HCT116 (cell line): ENCODE measurements around the gene PEMT. TPM values are rescaled to one million over a fixed set of nuclear protein-coding genes. Genes with fewer than 3 reads are reported as not detected.

Source experiments
- ATAC-seq: fragments of 200-7000 bp; cut with Tn5 transposase; 2 replicates; pipeline ENCODE4 v1.9.1; 2020; ENCODE audit warnings: mild to moderate bottlenecking, moderate library complexity
- BruUV-seq: library from RNA; stranded (reverse); fragments of 400-500 nt; replicated peaks from 2 replicates; lab custom pipeline; 2021; lab: Mats Ljungman, UMichigan
- CTCF ChIA-PET: fragments of 300-600 bp; sonication (Branson Sonifier 250); formaldehyde crosslinking; loops from one replicate; lab custom pipeline; 2021; ENCODE audit warnings: antibody characterized with exemption; lab: Charles Lee
- POLR2A ChIA-PET: fragments of 300-600, 350-600 bp; sonication (Branson Sonifier 250); formaldehyde crosslinking; loops from one replicate; lab custom pipeline; 2021; ENCODE audit warnings: antibody characterized with exemption; lab: Charles Lee
- RAD21 ChIA-PET, 2 experiments: fragments of 300-600 bp; sonication (Branson Sonifier 250); formaldehyde crosslinking; loops; one replicate each; lab custom pipeline; 2023; ENCODE audit warnings: low total read pairs in 2 of 2; ENCODE audit not compliant: uncharacterized antibody in 2 of 2, unreplicated experiment in 2 of 2, low non-redundant PET in 1 of 2; lab: Charles Lee
- DNase-seq: peaks from one replicate; pipeline ENCODE4 v3.0.0-alpha.2; 2010; ENCODE audit warnings: low read depth, low spot score
- H2AFZ ChIP-seq: fragments of 200-600 bp; shearing (Covaris generic), sonication (generic); 2 replicates; pipeline ENCODE4 v1.6.1; 2017; ENCODE audit warnings: low read depth, mixed run types, mixed read lengths, antibody characterized with exemption, low read length; ENCODE audit not compliant: poor library complexity, severe bottlenecking
- H3K27ac ChIP-seq: 2 replicates; pipeline ENCODE4 v1.5.1; 2012; ENCODE audit warnings: low read depth, low read length
- H3K27me3 ChIP-seq: fragments of 200-600 bp; sonication (generic); 2 replicates; pipeline ENCODE4 v1.6.1; 2016; ENCODE audit warnings: mixed run types, low read length, mixed read lengths; ENCODE audit not compliant: insufficient read depth
- H3K36me3 ChIP-seq, 2 experiments: fragments of 200-500 bp in 1 of 2; fragments of 200-600 bp in 1 of 2; sonication (Bioruptor generic) in 1 of 2; sonication (generic) in 1 of 2; 2 replicates each; pipeline versions ENCODE4 v1.5.1 to v1.6.1; 2014 to 2016; ENCODE audit warnings: low read length in 2 of 2, inconsistent platforms in 1 of 2, mixed read lengths in 1 of 2, mixed run types in 1 of 2; ENCODE audit not compliant: insufficient read depth in 2 of 2, control insufficient read depth in 1 of 2
- H3K4me1 ChIP-seq, 2 experiments: fragments of 200-600 bp in 1 of 2; sonication (generic) in 1 of 2; 2 replicates each; pipeline versions ENCODE4 v1.5.1 to v1.6.1; 2012 to 2017; ENCODE audit warnings: low read length in 2 of 2, inconsistent platforms in 1 of 2, mild to moderate bottlenecking in 1 of 2, mixed read lengths in 1 of 2, mixed run types in 1 of 2, moderate library complexity in 1 of 2; ENCODE audit not compliant: insufficient read depth in 2 of 2, control insufficient read depth in 1 of 2
- H3K4me2 ChIP-seq: fragments of 200-600 bp; sonication (generic); 2 replicates; pipeline ENCODE4 v1.6.1; 2017; ENCODE audit warnings: mixed run types, low read length, mixed read lengths
- H3K4me3 ChIP-seq, 2 experiments: fragments of 200-600 bp in 1 of 2; sonication (generic) in 1 of 2; replicated peaks in 1 of 2; 2 replicates each; pipeline ENCODE4 v1.5.1; 2011 to 2016; ENCODE audit warnings: low read length in 2 of 2, control low read depth in 1 of 2, low read depth in 1 of 2, mild to moderate bottlenecking in 1 of 2, mixed read lengths in 1 of 2, mixed run types in 1 of 2
- H3K79me2 ChIP-seq: fragments of 200-600 bp; sonication (generic); 2 replicates; pipeline ENCODE4 v1.6.1; 2017; ENCODE audit warnings: mild to moderate bottlenecking, mixed run types, low read length, moderate library complexity, mixed read lengths; ENCODE audit not compliant: insufficient read depth
- H3K9ac ChIP-seq: fragments of 200-600 bp; sonication (generic); 2 replicates; pipeline ENCODE4 v1.6.1; 2016; ENCODE audit warnings: low read length, mixed read lengths
- H3K9me2 ChIP-seq: fragments of 200-600 bp; sonication (generic), shearing (Covaris generic); 2 replicates; pipeline ENCODE4 v1.6.1; 2017; ENCODE audit warnings: mixed run types, mild to moderate bottlenecking, moderate library complexity; ENCODE audit not compliant: insufficient read depth
- H3K9me3 ChIP-seq, 2 experiments: fragments of 200-500 bp in 1 of 2; fragments of 200-600 bp in 1 of 2; sonication (Bioruptor generic) in 1 of 2; sonication (generic) in 1 of 2; 2 replicates each; pipeline ENCODE4 v1.6.1; 2014 to 2017; ENCODE audit warnings: low read length in 2 of 2, mixed read lengths in 2 of 2, inconsistent platforms in 1 of 2, low read depth in 1 of 2, mild to moderate bottlenecking in 1 of 2, mixed run types in 1 of 2, moderate library complexity in 1 of 2; ENCODE audit not compliant: control insufficient read depth in 1 of 2, insufficient read depth in 1 of 2
- H4K20me1 ChIP-seq: fragments of 200-600 bp; sonication (generic), shearing (Covaris generic); 2 replicates; pipeline ENCODE4 v1.6.1; 2017; ENCODE audit warnings: mixed run types, mild to moderate bottlenecking, moderate library complexity; ENCODE audit not compliant: insufficient read depth
- CBX3 ChIP-seq: IDR thresholded peaks from 2 replicates; pipeline ENCODE4 v1.6.1; 2012; ENCODE audit warnings: low read depth
- EGR1 ChIP-seq: IDR thresholded peaks from 2 replicates; pipeline ENCODE4 v1.6.1; 2012; ENCODE audit warnings: low read depth
- ELF1 ChIP-seq: IDR thresholded peaks from 2 replicates; pipeline ENCODE4 v1.6.1; 2012; ENCODE audit warnings: low read depth, borderline replicate concordance
- EZH2 ChIP-seq: fragments of 200-600 bp; sonication (generic); IDR thresholded peaks from 2 replicates; pipeline ENCODE4 v1.6.1; 2017; ENCODE audit warnings: antibody characterized with exemption, mixed run types
- EZH2phosphoT487 ChIP-seq: fragments of 200-600 bp; IDR thresholded peaks from 2 replicates; pipeline ENCODE4 v1.6.1; 2018; ENCODE audit warnings: antibody characterized with exemption, borderline replicate concordance
- FOSL1 ChIP-seq: IDR thresholded peaks from 2 replicates; pipeline ENCODE4 v1.6.1; 2012; ENCODE audit warnings: low read depth
- POLR2A ChIP-seq: IDR thresholded peaks from 2 replicates; pipeline ENCODE4 v1.7.0; 2011; ENCODE audit warnings: borderline replicate concordance; ENCODE audit not compliant: insufficient read depth, insufficient read length; ENCODE audit errors: extremely low read depth
- POLR2AphosphoS5 ChIP-seq: IDR thresholded peaks from 2 replicates; pipeline ENCODE4 v1.6.1; 2011; ENCODE audit warnings: mild to moderate bottlenecking, low read depth, low read length, moderate library complexity
- SIN3A ChIP-seq: IDR thresholded peaks from 2 replicates; pipeline ENCODE4 v1.6.1; 2012; ENCODE audit warnings: low read depth
- SP1 ChIP-seq: IDR thresholded peaks from 2 replicates; pipeline ENCODE4 v1.6.1; 2012; ENCODE audit warnings: low read depth
- TCF7L2 ChIP-seq: IDR thresholded peaks from 2 replicates; pipeline ENCODE4 v1.7.0; 2011; ENCODE audit warnings: borderline replicate concordance, inconsistent platforms; ENCODE audit not compliant: insufficient read depth, insufficient read length; ENCODE audit errors: extremely low read depth
- ZNF274 ChIP-seq: fragments of 200-500 bp; sonication (Bioruptor generic); IDR thresholded peaks from 2 replicates; pipeline ENCODE4 v1.6.1; 2014; ENCODE audit warnings: mild to moderate bottlenecking, low read depth, low read length, inconsistent platforms
- intact Hi-C: fragments of 100-400 bp; cut with micrococcal nuclease; formaldehyde crosslinking; loops from 2 replicates; pipeline ENCODE4 v1.10.0; 2022
- total RNA-seq: library from RNA; stranded (reverse); gene quantifications from one replicate; pipeline ENCODE4 v1.2.1, GENCODE V29; 2021; ENCODE audit not compliant: unreplicated experiment

Gene PEMT
- total RNA-seq, 1 experiment from 2014 or later, result 52.1 TPM

DNA sequence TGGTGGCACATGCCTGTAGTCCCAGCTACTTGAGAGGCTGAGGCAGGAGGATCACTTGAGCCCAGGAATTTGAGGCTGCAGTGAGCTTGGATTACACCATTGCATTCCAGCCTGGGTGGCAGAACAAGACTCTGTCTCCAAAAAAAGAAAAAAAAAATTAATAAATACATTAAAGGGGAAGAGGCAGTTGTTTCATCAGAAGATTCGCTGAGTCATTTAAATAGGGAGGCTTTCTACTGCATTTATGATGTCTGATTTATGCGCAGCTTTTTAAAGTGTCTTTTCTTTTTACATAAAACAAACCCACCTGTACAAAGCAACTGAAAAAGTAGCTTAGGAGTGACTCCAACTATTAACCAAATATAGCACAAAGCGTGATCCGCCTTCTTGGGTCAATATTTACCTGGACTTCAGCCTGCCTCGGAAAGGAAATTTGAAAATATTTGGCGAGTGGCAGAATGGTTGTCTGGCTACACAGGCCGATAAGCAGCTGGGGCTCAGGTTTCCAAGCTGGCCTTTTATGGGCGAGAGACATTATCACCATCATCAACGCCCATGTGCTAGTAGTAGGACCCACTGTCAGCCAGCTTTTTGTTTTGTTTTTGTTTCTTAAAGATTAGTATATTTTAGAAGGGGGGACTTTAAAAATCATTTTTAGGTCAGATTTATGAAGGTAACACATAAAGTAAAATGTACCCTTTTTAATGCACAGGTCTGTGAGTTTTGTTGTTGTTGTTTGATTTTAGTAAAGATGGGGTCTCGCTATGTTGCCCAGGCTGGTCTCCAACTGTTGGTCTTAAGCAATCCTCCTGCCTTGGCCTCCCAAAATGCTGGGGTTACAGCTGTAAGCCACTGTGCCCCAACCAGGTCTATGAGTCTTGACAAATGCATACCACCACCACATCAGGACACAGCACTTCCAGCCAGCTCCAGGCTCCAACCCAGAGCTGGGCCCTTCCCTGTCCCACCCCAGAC lies 52.8 kb downstream of the PEMT start:
- no peaks in the 10 kb centered on the region for H3K79me2 ChIP-seq
- no peak for ATAC-seq
- H3K4me3 ChIP-seq, result no peak overlapping the region
- H3K9me3 ChIP-seq, result no peaks in the 10 kb centered on the region
- no peaks in the 10 kb centered on the region for H3K36me3 ChIP-seq
- POLR2A ChIA-PET, result no interaction called here
- no peak overlapping the region for H2AFZ ChIP-seq
- H3K27ac ChIP-seq, result no peak overlapping the region
- RAD21 ChIA-PET, result no interaction called here
- no TSS peak for BruUV-seq
- H3K9me2 ChIP-seq, result no peaks in the 10 kb centered on the region
- CTCF ChIA-PET, result interaction anchor here (1.1 to 1.6 kb wide), 2 partner anchors 30 to 42 kb away, joined by 3 to 4 read pairs; partner anchors contain the start of gene RASD1
- H3K4me1 ChIP-seq, result no peaks in the 10 kb centered on the region
- no peaks in the 10 kb centered on the region for H4K20me1 ChIP-seq
- DNase-seq, result no peak
- TF ChIP-seq POLR2AphosphoS5 (no peak), ELF1 (no peak), SP1 (no peak), CBX3 (no peak), SIN3A (no peak), EZH2 (no peak), POLR2A (no peak), EGR1 (no peak), EZH2phosphoT487 (no peak), ZNF274 (no peak), FOSL1 (no peak), TCF7L2 (no peak)
- intact Hi-C loops, result no loop called here
- H3K27me3 ChIP-seq, result no peaks in the 10 kb centered on the region
- no peak overlapping the region for H3K9ac ChIP-seq
- H3K4me2 ChIP-seq, result no peak overlapping the region
